Heart left ventricle (tissue), 16 donors: ENCODE results near the gene SCLY. TPM values are rescaled to one million over a fixed set of nuclear protein-coding genes. Genes with fewer than 3 reads are reported as not detected.

Experiments
- ATAC-seq, 4 donors: fragments of 200-7000 bp; cut with Tn5 transposase; one replicate each; pipeline ENCODE4 v1.9.1; 2020 to 2022; ENCODE audit warnings: moderate library complexity in 4 of 4, mild to moderate bottlenecking in 3 of 4, moderate number of reproducible peaks in 1 of 4
- DNase-seq, 5 donors: peaks; one replicate each; pipeline ENCODE4 v3.0.0-alpha.2; 2020
- H3K27ac ChIP-seq, 12 donors: fragments of 200-600 bp; sonication (generic) in 4 of 12; one replicate each; pipeline versions ENCODE4 v1.5.0 to v1.8.0; 2016 to 2022; ENCODE audit warnings: mild to moderate bottlenecking in 2 of 12
- H3K27me3 ChIP-seq, 9 donors: fragments of 200-600 bp; sonication (generic) in 2 of 9; one replicate each; pipeline versions ENCODE4 v1.5.1 to v1.8.0; 2016 to 2022; ENCODE audit warnings: mild to moderate bottlenecking in 3 of 9
- H3K36me3 ChIP-seq, 9 donors: fragments of 200-600 bp; sonication (generic) in 2 of 9; one replicate each; pipeline versions ENCODE4 v1.5.0 to v1.8.0; 2018 to 2022; ENCODE audit warnings: mild to moderate bottlenecking in 2 of 9
- H3K4me1 ChIP-seq, 12 donors: fragments of 200-600 bp; sonication (generic) in 4 of 12; one replicate each; pipeline versions ENCODE4 v1.5.0 to v1.8.0; 2016 to 2022; ENCODE audit warnings: mild to moderate bottlenecking in 3 of 12
- H3K4me3 ChIP-seq, 12 donors: fragments of 200-600 bp; sonication (generic) in 4 of 12; one replicate each; pipeline versions ENCODE4 v1.5.0 to v1.8.0; 2017 to 2022; ENCODE audit warnings: mild to moderate bottlenecking in 9 of 12, moderate library complexity in 4 of 12
- H3K9me3 ChIP-seq, 12 donors: fragments of 200-600 bp; sonication (generic) in 4 of 12; one replicate each; pipeline versions ENCODE4 v1.5.0 to v1.8.0; 2016 to 2022; ENCODE audit warnings: mild to moderate bottlenecking in 1 of 12
- POLR2A ChIP-seq, 2 donors: fragments of 450-650 bp; IDR thresholded peaks; one replicate each; pipeline ENCODE4 v1.6.1; 2017; ENCODE audit warnings: antibody characterized with exemption in 2 of 2, mild to moderate bottlenecking in 2 of 2, moderate library complexity in 2 of 2
- WGBS, 4 donors: extraction: QIAGEN DNeasy Blood & Tissue Kit in 2 of 4; methylation state at CpG; one replicate each; pipeline versions ENCODE4 v1.1.5 to v1.1.7; 2013 to 2018; 5-methylcytosine and 5-hydroxymethylcytosine counted together
- intact Hi-C, 10 donors: fragments of 100-400 bp; cut with DNase I; formaldehyde crosslinking; loops; one replicate each; pipeline versions ENCODE4 v1.11.1 to v1.14.2; 2022
- polyA plus RNA-seq, 2 donors: library from polyadenylated mRNA; stranded (reverse); fragments of 200-250 nt; gene quantifications; one replicate each; pipeline ENCODE4 v1.2.3, GENCODE V29; 2013
- total RNA-seq, 9 donors: library from RNA; depleted of rRNA in 2 of 9; stranded (reverse); fragments of >200 nt in 2 of 9; fragmentation: NEBNext Ultra II Directional in 3 of 9; extraction: Animal tissue kit (Norgen Biotek cat#: 25700) in 3 of 9; gene quantifications; one replicate each; pipeline versions ENCODE4 v1.1.0 to v1.2.4, GENCODE V29; 2016 to 2023
- TF ChIP-seq, protein P1 (sequence below), 12 donors: fragments of 200-600 bp; sonication (generic) in 4 of 12; IDR thresholded peaks; one replicate each; pipeline versions ENCODE4 v1.5.0 to v1.8.0; 2018 to 2022; ENCODE audit warnings: antibody characterized with exemption in 12 of 12, mild to moderate bottlenecking in 5 of 12
- donor health status: ischemic (EF 13 %, LVEDD 7.1; RV severe dilation, severe dysfunction).
- donor health status: healthy with polysubstance abuse.
- donor health status: DM: no; HTN: yes; CAD: no.
- donor health status: DM: no; HTN: no; CAD: no.
- donor health status: ischemic (EF 25% LVEDD 6.9; RV normal size, moderate dysfunction).
- donor health status: ischemic (EF 25% LVEDD 5.7; RV mildly dilated, moderate dysfunction).
- donor health status: healthy.
- donor health status: DM: yes; HTN: yes; CAD: no.
- donor health status: ischemic (EF 35%, LVEDD 5.7; RV mildly dilated, moderate dysfunction).
- donor health status: nonischemic (EF 11% LVEDD 7.7; RV severe dilation, severe dysfunction).
- donor health status: DM: yes; HTN: yes; CAD: no.
- donor health status: PGD.
- donor health status: ischemic (EF 29% LVEDD 5.4; RV normal size, mild dysfunction).
- donor health status: nonischemic (EF 23%, LVEDD 6.1; RV moderate dilation, normal function).

SCLY gene
- total and polyA plus RNA-seq, 11 donors = 6.9 to 21.2 (median 10.6) TPM

DNA sequence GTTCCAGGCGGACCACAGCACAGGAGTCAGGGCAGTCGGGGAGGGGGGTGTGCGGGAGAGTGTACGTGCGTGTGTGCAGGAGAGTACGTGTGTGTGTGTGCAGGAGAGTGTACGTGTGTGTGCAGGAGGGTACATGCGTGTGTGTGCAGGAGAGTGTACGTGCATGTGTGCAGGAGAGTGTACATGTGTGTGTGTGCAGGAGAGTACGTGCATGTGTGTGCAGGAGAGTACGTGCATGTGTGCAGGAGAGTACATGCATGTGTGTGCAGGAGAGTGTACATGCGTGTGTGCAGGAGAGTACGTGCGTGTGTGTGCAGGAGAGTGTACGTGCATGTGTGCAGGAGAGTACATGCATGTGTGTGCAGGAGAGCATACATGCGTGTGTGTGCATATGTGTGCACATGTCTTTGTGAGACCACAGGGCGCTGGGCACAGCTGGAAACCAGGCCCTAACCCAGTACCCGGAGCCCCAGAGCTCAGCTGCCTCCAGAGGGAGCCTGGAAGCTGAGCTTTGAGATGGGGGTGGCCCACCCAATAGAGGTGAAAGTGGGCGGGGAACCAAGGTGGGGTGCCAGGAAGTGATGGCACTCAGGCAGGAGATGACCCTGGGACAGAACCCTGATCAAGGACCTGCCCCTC is 63.8 kb downstream of the SCLY start:
- Histone ChIP-seq H3K4me3 (no peak overlapping the region), H3K9me3 (no peaks in the 10 kb centered on the region), H3K27me3 (no peaks in the 10 kb centered on the region), H3K27ac (no peak overlapping the region), H3K4me1 (peaks cover 0 to 14% (median 0%) of the 10 kb centered on the region in 12 donors), H3K36me3 (no peaks in the 10 kb centered on the region)
- DNase-seq (peak in 2 of 5 donors; percentile 5 to 52), ATAC-seq (no peak)
- TF ChIP-seq POLR2A (IDR thresholded peaks at IDR 0.05) = no peak
- TF ChIP-seq, protein P1, sequence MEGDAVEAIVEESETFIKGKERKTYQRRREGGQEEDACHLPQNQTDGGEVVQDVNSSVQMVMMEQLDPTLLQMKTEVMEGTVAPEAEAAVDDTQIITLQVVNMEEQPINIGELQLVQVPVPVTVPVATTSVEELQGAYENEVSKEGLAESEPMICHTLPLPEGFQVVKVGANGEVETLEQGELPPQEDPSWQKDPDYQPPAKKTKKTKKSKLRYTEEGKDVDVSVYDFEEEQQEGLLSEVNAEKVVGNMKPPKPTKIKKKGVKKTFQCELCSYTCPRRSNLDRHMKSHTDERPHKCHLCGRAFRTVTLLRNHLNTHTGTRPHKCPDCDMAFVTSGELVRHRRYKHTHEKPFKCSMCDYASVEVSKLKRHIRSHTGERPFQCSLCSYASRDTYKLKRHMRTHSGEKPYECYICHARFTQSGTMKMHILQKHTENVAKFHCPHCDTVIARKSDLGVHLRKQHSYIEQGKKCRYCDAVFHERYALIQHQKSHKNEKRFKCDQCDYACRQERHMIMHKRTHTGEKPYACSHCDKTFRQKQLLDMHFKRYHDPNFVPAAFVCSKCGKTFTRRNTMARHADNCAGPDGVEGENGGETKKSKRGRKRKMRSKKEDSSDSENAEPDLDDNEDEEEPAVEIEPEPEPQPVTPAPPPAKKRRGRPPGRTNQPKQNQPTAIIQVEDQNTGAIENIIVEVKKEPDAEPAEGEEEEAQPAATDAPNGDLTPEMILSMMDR (IDR thresholded peaks at IDR 0.05) = no peak
- intact Hi-C loops = no loop called here
- WGBS, 4 donors = 87 to 95% (median 90%) methylated on average over 19 of the region's 19 CpGs

DNA sequence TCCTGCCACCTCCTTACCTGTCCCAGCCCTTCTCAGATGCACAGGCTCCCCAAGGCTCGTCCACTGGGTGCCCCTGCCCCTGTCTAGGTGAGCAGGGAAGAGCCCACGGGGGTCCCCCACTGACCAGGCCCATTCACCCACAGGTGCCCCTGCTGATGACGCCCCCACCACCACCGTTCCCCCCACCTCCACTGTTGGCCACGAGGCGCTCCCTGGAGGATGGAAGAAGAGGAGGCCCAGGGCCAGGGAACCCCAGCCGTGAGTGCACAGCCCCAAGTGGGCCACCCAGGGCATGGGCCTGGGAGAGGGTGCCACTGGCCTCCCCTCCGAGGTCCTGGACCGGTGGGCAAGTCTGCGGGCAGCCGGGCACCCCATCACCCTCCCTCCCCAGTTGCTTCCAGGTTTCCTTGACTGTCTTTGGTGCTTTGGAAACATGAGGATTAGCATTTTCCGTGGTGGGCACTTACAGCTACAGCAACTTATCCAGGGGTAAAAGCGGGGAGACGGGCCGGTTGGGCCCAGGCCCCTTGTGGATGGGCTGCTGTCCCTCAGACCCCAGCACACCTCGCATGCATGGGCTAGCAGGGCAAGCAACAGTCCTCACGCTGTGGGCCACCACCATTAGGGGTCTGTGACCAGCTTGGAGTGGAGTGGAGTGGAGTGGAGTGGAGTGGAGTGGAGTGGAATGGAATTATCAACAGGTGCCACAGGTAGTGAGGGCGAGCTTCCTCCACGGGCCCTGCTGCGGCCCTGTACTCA is 64.5 kb downstream of the SCLY start:
- no peak overlapping the region for H3K27ac ChIP-seq
- H3K4me1 ChIP-seq = peaks cover 0 to 11% (median 0%) of the 10 kb centered on the region in 12 donors
- 81 to 90% (median 89%) methylated on average over 11 to 20 of the region's 20 CpGs for WGBS, 4 donors
- H3K36me3 ChIP-seq = no peaks in the 10 kb centered on the region
- H3K27me3 ChIP-seq = no peaks in the 10 kb centered on the region
- H3K9me3 ChIP-seq = no peaks in the 10 kb centered on the region
- intact Hi-C loops = no loop called here
- DNase-seq (peak in 2 of 5 donors; percentile 10 to 33), ATAC-seq (no peak)
- TF ChIP-seq POLR2A (IDR thresholded peaks at IDR 0.05) = no peak
- TF ChIP-seq, protein P1 (IDR thresholded peaks at IDR 0.05) = no peak
- H3K4me3 ChIP-seq = no peak overlapping the region

DNA sequence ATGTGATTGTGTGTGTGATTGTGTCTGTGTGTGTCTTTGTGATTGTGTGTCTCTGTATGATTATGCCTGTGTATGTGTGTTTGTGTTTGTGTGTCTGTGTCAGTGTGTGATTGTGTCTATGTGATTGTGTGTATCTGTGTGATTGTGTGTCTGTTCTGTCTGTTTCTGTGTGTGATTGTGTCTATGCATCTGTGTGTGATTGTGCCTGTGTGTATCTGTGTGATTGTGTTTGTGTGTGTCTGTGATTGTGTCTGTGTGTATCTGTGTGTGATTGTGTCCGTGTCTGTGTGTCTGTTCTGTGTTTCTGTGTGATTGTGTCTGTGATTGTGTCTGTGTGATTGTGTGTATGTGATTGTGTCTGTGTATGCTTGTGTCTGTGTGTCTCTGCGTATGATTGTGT is 65.5 kb downstream of the SCLY start:
- Histone ChIP-seq H3K4me1 (peaks cover 0 to 9% (median 0%) of the 10 kb centered on the region in 12 donors), H3K36me3 (no peaks in the 10 kb centered on the region), H3K9me3 (no peaks in the 10 kb centered on the region), H3K27me3 (no peaks in the 10 kb centered on the region), H3K4me3 (no peak overlapping the region), H3K27ac (no peak overlapping the region)
- DNase-seq (no peak), ATAC-seq (no peak)
- 72 to 98% (median 92%) methylated on average over 2 of the region's 2 CpGs for WGBS, 4 donors
- TF ChIP-seq POLR2A (IDR thresholded peaks at IDR 0.05) = no peak
- TF ChIP-seq, protein P1 (IDR thresholded peaks at IDR 0.05) = no peak
- intact Hi-C loops = no loop called here

DNA sequence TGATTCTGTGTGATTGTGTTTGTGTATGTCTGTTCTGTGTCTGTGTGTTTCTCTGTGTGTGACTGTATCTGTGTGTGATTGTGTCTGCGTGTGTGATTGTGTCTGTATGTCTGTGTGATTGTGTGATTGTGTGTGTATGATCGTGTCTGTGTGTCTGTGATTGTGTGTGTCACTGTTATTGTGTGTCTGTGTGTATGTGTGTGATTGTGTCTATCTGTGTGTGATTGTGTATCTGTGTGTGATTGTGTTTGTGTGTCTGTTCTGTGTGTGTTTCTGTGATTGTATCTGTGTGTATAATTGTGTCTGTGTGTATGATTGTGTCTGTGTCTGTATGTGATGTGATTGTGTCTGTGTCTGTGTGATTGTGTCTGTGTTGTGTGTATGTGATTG is 66.0 kb downstream of the SCLY start:
- Histone ChIP-seq H3K4me3 (no peak overlapping the region), H3K27ac (no peak overlapping the region), H3K4me1 (peaks cover 0 to 9% (median 0%) of the 10 kb centered on the region in 12 donors), H3K27me3 (no peaks in the 10 kb centered on the region), H3K36me3 (no peaks in the 10 kb centered on the region), H3K9me3 (no peaks in the 10 kb centered on the region)
- TF ChIP-seq, protein P1 (IDR thresholded peaks at IDR 0.05) = no peak
- no peak for TF ChIP-seq POLR2A (IDR thresholded peaks at IDR 0.05)
- DNase-seq = no peak
- no peak for ATAC-seq
- 87 to 95% (median 93%) methylated on average over 2 of the region's 2 CpGs for WGBS, 4 donors
- intact Hi-C loops = no loop called here
